SU-DHL-6 (cell line): ENCODE measurements around the gene CENPC.
"Not testable (repeated sequence)": the region's sequence is repeated elsewhere in the genome, so short reads cannot be mapped to it uniquely, and the experiment has no call there.

Source experiments
- H2AFZ ChIP-seq: fragments of 200-600 bp; sonication (generic); 2 replicates; pipeline ENCODE4 v1.6.1; 2014; ENCODE audit warnings: low read depth, mild to moderate bottlenecking, moderate library complexity, mixed read lengths, antibody characterized with exemption, low read length; ENCODE audit not compliant: severe bottlenecking
- H3F3A ChIP-seq: fragments of 200-600 bp; shearing (Covaris generic); 2 replicates; pipeline ENCODE4 v1.6.0; 2016; ENCODE audit warnings: antibody characterized with exemption, mild to moderate bottlenecking; ENCODE audit not compliant: insufficient read depth
- H3K27ac ChIP-seq: fragments of 200-600 bp; sonication (generic); 2 replicates; pipeline ENCODE4 v1.5.1; 2016; ENCODE audit warnings: low read depth, mild to moderate bottlenecking, low read length, moderate library complexity, mixed read lengths
- H3K27me3 ChIP-seq: fragments of 200-600 bp; sonication (generic), shearing (Covaris generic); 2 replicates; pipeline ENCODE4 v1.6.0; 2014; ENCODE audit warnings: mild to moderate bottlenecking, low read length
- H3K36me3 ChIP-seq: fragments of 200-600 bp; sonication (generic); 2 replicates; pipeline ENCODE4 v1.6.1; 2014; ENCODE audit warnings: mild to moderate bottlenecking, low read length, mixed read lengths
- H3K4me2 ChIP-seq: fragments of 300-600, 200-600 bp; shearing (Covaris generic), sonication (generic); 2 replicates; pipeline ENCODE4 v1.6.0; 2014; ENCODE audit warnings: low read length, low read depth, mild to moderate bottlenecking; ENCODE audit not compliant: poor library complexity, severe bottlenecking
- H3K4me3 ChIP-seq: fragments of 200-600 bp; sonication (generic); 2 replicates; pipeline ENCODE4 v1.5.1; 2014; ENCODE audit warnings: antibody characterized with exemption, low read length, mild to moderate bottlenecking, mixed read lengths; ENCODE audit not compliant: insufficient read depth, poor library complexity, severe bottlenecking
- H3K79me2 ChIP-seq: fragments of 200-600 bp; sonication (generic); 2 replicates; pipeline ENCODE4 v1.6.1; 2014; ENCODE audit warnings: mild to moderate bottlenecking, low read length, moderate library complexity; ENCODE audit not compliant: insufficient read depth
- H3K9ac ChIP-seq: fragments of 200-600 bp; sonication (generic); 2 replicates; pipeline ENCODE4 v1.7.0; 2014; ENCODE audit warnings: mild to moderate bottlenecking, low read length
- H3K9me2 ChIP-seq: fragments of 200-600 bp; sonication (generic); replicated peaks from 2 replicates; pipeline ENCODE4 v1.6.1; 2014; ENCODE audit warnings: low read length; ENCODE audit not compliant: insufficient read depth
- H3K9me3 ChIP-seq: fragments of 200-600 bp; sonication (generic); 2 replicates; pipeline ENCODE4 v1.6.1; 2014; ENCODE audit warnings: low read length, mixed read lengths; ENCODE audit not compliant: insufficient read depth
- H4K20me1 ChIP-seq: fragments of 200-600 bp; sonication (generic); 2 replicates; pipeline ENCODE4 v1.6.1; 2014; ENCODE audit warnings: low read depth, mild to moderate bottlenecking, antibody characterized with exemption, low read length, moderate library complexity, mixed read lengths
- CTCF ChIP-seq: fragments of 200-600 bp; sonication (generic); IDR thresholded peaks from one replicate; pipeline ENCODE4 v1.5.1; 2017; ENCODE audit warnings: antibody characterized with exemption, mild to moderate bottlenecking, low read length, moderate library complexity; ENCODE audit not compliant: insufficient read depth, poor library complexity, severe bottlenecking
- EZH2phosphoT487 ChIP-seq: fragments of 200-600 bp; sonication (generic), shearing (Covaris generic); conservative IDR thresholded peaks from 2 replicates; pipeline ENCODE4 v1.6.1; 2018; ENCODE audit warnings: mild to moderate bottlenecking, antibody characterized with exemption, low read length, moderate library complexity, mixed read lengths

CENPC gene

GRCh38 chr4:67531379-67531962 is 13.8 kb downstream of the CENPC start:
- TF ChIP-seq CTCF (no peak), EZH2phosphoT487 (no peak)
- Histone ChIP-seq H3K27ac (no peak overlapping the region), H3K36me3 (peaks cover 31% of the 10 kb centered on the region; the same call in 1 of the 2 replicates), H3K79me2 (peaks cover 16% of the 10 kb centered on the region; the same call in 1 of the 2 replicates), H3K9ac (no peak overlapping the region), H3K9me2 (no peaks in the 10 kb centered on the region), H3F3A (no peaks in the 10 kb centered on the region), H3K9me3 (no peaks in the 10 kb centered on the region), H3K27me3 (no peaks in the 10 kb centered on the region), H3K4me2 (no peak overlapping the region), H4K20me1 (no peaks in the 10 kb centered on the region), H2AFZ (no peak overlapping the region), H3K4me3 (no peak overlapping the region)

- not testable (repeated sequence) for H3K9me2 ChIP-seq, H4K20me1 ChIP-seq, H3K4me2 ChIP-seq, H3K36me3 ChIP-seq, H3K27me3 ChIP-seq, H3F3A ChIP-seq, H3K9ac ChIP-seq, H3K9me3 ChIP-seq, H3K4me3 ChIP-seq, H3K27ac ChIP-seq, H2AFZ ChIP-seq
- H3K79me2 ChIP-seq: peaks cover 35% of the 10 kb centered on the region; the same call in 1 of the 2 replicates
Measured at GRCh38 chr4:67524140-67524539, 21.2 kb downstream of the CENPC start.

DNA sequence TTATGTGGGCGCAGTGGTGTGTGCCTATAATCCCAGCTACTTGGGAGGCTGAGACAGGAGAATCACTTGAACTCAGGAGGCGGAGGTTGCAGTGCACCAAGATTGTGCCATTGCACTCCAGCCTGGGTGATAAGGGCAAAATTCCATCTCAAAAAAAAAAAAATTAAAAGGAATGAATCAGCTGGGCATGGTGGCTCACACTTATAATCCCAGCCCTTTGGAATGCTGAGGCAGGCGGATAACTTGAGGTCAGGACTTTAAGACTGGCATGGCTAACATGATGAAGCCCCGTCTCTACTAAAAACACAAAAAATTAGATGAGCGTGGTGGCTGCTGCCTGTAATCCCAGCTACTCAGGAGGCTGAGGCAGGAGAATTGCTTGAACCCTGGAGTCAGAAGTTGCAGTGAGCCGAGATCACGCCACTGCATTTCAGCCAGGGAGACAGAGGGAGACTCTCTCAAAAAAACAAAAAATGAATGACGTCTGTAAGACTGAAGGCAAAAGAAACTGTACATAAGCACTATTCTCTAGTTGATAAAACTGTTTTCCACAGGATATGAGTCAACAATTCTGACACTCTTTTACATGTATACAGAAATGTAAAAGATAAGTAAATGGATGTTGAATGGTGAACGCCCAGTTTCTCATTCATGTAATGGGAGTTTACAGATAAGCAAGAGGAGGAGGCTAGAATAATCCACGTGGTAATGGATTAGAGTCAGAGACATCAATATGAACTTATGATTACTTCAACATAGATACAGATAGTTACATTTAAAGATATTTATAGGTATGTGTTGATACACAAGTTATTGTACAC is 22.2 kb downstream of the CENPC start:
- H4K20me1 ChIP-seq: no peaks in the 10 kb centered on the region
- no peak overlapping the region for H3K4me3 ChIP-seq
- H3K4me2 ChIP-seq: no peak overlapping the region

More for the DNA sequence above, 22.2 kb downstream of the CENPC start:
- Histone ChIP-seq H3K79me2 (peaks cover 28% of the 10 kb centered on the region; the same call in 1 of the 2 replicates), H3K9me2 (no peaks in the 10 kb centered on the region), H3K36me3 (no peaks in the 10 kb centered on the region), H3F3A (no peaks in the 10 kb centered on the region), H2AFZ (no peak overlapping the region), H3K27ac (no peak overlapping the region), H3K9ac (no peak overlapping the region), H3K9me3 (no peaks in the 10 kb centered on the region), H3K27me3 (no peaks in the 10 kb centered on the region)
- TF ChIP-seq EZH2phosphoT487 (no peak), CTCF (no peak)
